K562 (cell line): ENCODE measurements around the gene KCNF1. TPM values are rescaled to one million over a fixed set of nuclear protein-coding genes. Genes with fewer than 3 reads are reported as not detected.

Experiments used
- ATAC-seq: fragments of 200-7000 bp; cut with Tn5 transposase; 3 replicates; pipeline ENCODE4 v1.9.1; 2020; ENCODE audit warnings: moderate library complexity
- BruUV-seq: library from RNA; stranded (reverse); fragments of 400-500 nt; replicated peaks from 2 replicates; lab custom pipeline; 2021; lab: Mats Ljungman, UMichigan
- CTCF ChIA-PET: fragments of 300-600 bp; formaldehyde crosslinking; extraction: SDS; loops from one replicate; lab custom pipeline; 2021; ENCODE audit warnings: low intra/inter-chr PET ratio; lab: Yijun Ruan, JAX
- POLR2A ChIA-PET: fragments of 300-600, 350-650 bp; sonication (Branson Sonifier 250); formaldehyde crosslinking; extraction: SDS; loops from one replicate; lab custom pipeline; 2021; ENCODE audit warnings: antibody characterized with exemption, inconsistent platforms; lab: Yijun Ruan, JAX
- DNase-seq, 4 experiments: peaks; one replicate each; pipeline versions ENCODE4 v3.0.0 to v3.0.0-alpha.2; 2011 to 2018; ENCODE audit warnings: low spot score in 3 of 4, mixed read lengths in 3 of 4; ENCODE audit errors: extremely low read depth in 1 of 4
- FAIRE-seq: peaks from 2 replicates; lab custom pipeline; 2011; peaks lifted over from hg19 to GRCh38; lab: Jason Lieb, UNC
- H2AFZ ChIP-seq: 2 replicates; pipeline ENCODE4 v1.6.0; 2011; ENCODE audit warnings: low read depth, low read length, control low read depth, inconsistent platforms
- H3K27ac ChIP-seq: fragments of 200-600 bp; 3 replicates; pipeline ENCODE4 v1.8.0; 2011; ENCODE audit warnings: low read depth, mild to moderate bottlenecking, control low read depth, inconsistent platforms, low read length, moderate library complexity, mixed read lengths; ENCODE audit errors: extremely low read depth
- H3K27me3 ChIP-seq, 2 experiments: fragments of 300-600 bp in 1 of 2; 2 replicates in 1 of 2; 3 replicates in 1 of 2; pipeline versions ENCODE4 v1.6.0 to v1.8.0; 2011; ENCODE audit warnings: inconsistent platforms in 2 of 2, low read length in 2 of 2, mild to moderate bottlenecking in 1 of 2, mixed read lengths in 1 of 2, moderate library complexity in 1 of 2; ENCODE audit not compliant: control insufficient read depth in 2 of 2, insufficient read depth in 2 of 2
- H3K36me3 ChIP-seq: fragments of 300-600 bp; 3 replicates; pipeline ENCODE4 v1.8.0; 2011; ENCODE audit warnings: mild to moderate bottlenecking, low read length, inconsistent platforms; ENCODE audit not compliant: control insufficient read depth, insufficient read depth
- H3K4me1 ChIP-seq, 2 experiments: fragments of 200-600 bp in 1 of 2; replicated peaks in 1 of 2; 2 replicates in 1 of 2; 3 replicates in 1 of 2; pipeline versions ENCODE4 v1.5.1 to v1.8.0; 2011; ENCODE audit warnings: inconsistent platforms in 2 of 2, low read length in 2 of 2, mild to moderate bottlenecking in 1 of 2, mixed read lengths in 1 of 2, moderate library complexity in 1 of 2; ENCODE audit not compliant: control insufficient read depth in 2 of 2, insufficient read depth in 2 of 2
- H3K4me2 ChIP-seq: 2 replicates; pipeline ENCODE4 v1.6.1; 2011; ENCODE audit warnings: low read length, control low read depth, inconsistent platforms, mixed read lengths; ENCODE audit not compliant: insufficient read depth
- H3K4me3 ChIP-seq: fragments of 200-600 bp; sonication (generic), shearing (Covaris generic); 2 replicates; pipeline ENCODE4 v1.5.1; 2016; ENCODE audit warnings: control low read depth, inconsistent platforms
- H3K79me2 ChIP-seq: fragments of 200-600 bp; 3 replicates; pipeline ENCODE4 v1.8.0; 2011; ENCODE audit warnings: low read length, inconsistent platforms; ENCODE audit not compliant: control insufficient read depth, insufficient read depth
- H3K9ac ChIP-seq, 2 experiments: 2 replicates each; pipeline versions ENCODE4 v1.6.0 to v1.6.1; 2011; ENCODE audit warnings: low read depth in 2 of 2, low read length in 2 of 2, control low read depth in 1 of 2, inconsistent platforms in 1 of 2, mild to moderate bottlenecking in 1 of 2, mixed read lengths in 1 of 2; ENCODE audit not compliant: insufficient read depth in 1 of 2
- H3K9me1 ChIP-seq: one replicate; pipeline ENCODE4 v1.6.0; 2011; ENCODE audit warnings: inconsistent platforms, mild to moderate bottlenecking, low read length, moderate library complexity; ENCODE audit not compliant: control insufficient read depth, insufficient read depth
- H3K9me3 ChIP-seq: replicated peaks from 2 replicates; pipeline ENCODE4 v1.5.1; 2011; ENCODE audit warnings: low read depth, low read length, inconsistent platforms; ENCODE audit not compliant: control insufficient read depth, insufficient read depth
- H4K20me1 ChIP-seq: replicated peaks from 2 replicates; pipeline ENCODE4 v1.6.1; 2011; ENCODE audit warnings: low read length, inconsistent platforms, mixed read lengths; ENCODE audit not compliant: control insufficient read depth, insufficient read depth
- E2F3 ChIP-seq: fragments of 250-450 bp; sonication (Bioruptor Pico); IDR thresholded peaks from 2 replicates; pipeline ENCODE4 v1.4.0; 2020; ENCODE audit warnings: mild to moderate bottlenecking
- MEF2A ChIP-seq: IDR thresholded peaks from 2 replicates; pipeline ENCODE4 v1.6.1; 2011; ENCODE audit warnings: low read depth, mild to moderate bottlenecking, low read length, moderate library complexity; ENCODE audit not compliant: control insufficient read depth
- TEAD4 ChIP-seq, 2 experiments: sonication (generic) in 1 of 2; formaldehyde crosslinking in 1 of 2; IDR thresholded peaks; 2 replicates each; pipeline versions ENCODE4 v1.6.1 to v1.8.0; 2012 to 2022; ENCODE audit warnings: borderline replicate concordance in 1 of 2, inconsistent platforms in 1 of 2, low read length in 1 of 2, mild to moderate bottlenecking in 1 of 2, missing genetic modification reagents in 1 of 2
- WGBS: fragments of 100-300 bp; shearing (Covaris generic); methylation state at CpG from one replicate; pipeline ENCODE4 v1.1.6; 2016; ENCODE audit warnings: low coverage, mixed read lengths; ENCODE audit not compliant: insufficient coverage; ENCODE audit errors: missing lambda C conversion rate; 5-methylcytosine and 5-hydroxymethylcytosine counted together
- in situ Hi-C: fragments of 300-500 bp; cut with MboI; formaldehyde crosslinking; loops from 4 replicates; pipeline ENCODE4 v1.15.0; 2018; ENCODE audit warnings: inconsistent platforms, mixed read lengths
- intact Hi-C: fragments of 100-400 bp; cut with micrococcal nuclease; formaldehyde crosslinking; loops from 2 replicates; pipeline ENCODE4 v1.14.2; 2022
- polyA plus RNA-seq, 8 experiments: library from polyadenylated mRNA; depleted of rRNA in 4 of 8; stranded (reverse) in 5 of 8; unstranded in 3 of 8; fragments of >200 nt; fragmentation: Nextera tagmentation in 2 of 8; fragmentation: Illumina TruSeq in 1 of 8; extraction: Ambion mirVana in 2 of 8; extraction: Trizol in 1 of 8; gene quantifications; 2 replicates each; pipeline versions ENCODE4 v1.2.1 to v1.2.3, GENCODE V29; 2011 to 2014; ENCODE audit warnings: inconsistent platforms in 1 of 8, missing spikeins in 1 of 8
- total RNA-seq, 7 experiments: library from RNA; depleted of rRNA in 6 of 7; stranded (reverse); fragments of >200 nt in 6 of 7; fragmentation: Illumina TruSeq in 2 of 7; extraction: Trizol in 2 of 7; gene quantifications; 2 replicates each; pipeline versions ENCODE4 v1.2.1 to v1.2.3, GENCODE V29; 2011 to 2021; ENCODE audit warnings: low replicate concordance in 1 of 7
- TF ChIP-seq, protein P1 (sequence below): fragments of 450-650 bp; IDR thresholded peaks from 2 replicates; pipeline ENCODE4 v1.6.1; 2017; ENCODE audit warnings: antibody characterized with exemption, mild to moderate bottlenecking
- TF ChIP-seq, protein P2 (sequence below): fragments of 200-400 bp; formaldehyde crosslinking; IDR thresholded peaks from 2 replicates; pipeline ENCODE4 v1.6.1; 2017; ENCODE audit warnings: mild to moderate bottlenecking, low read depth, low read length, moderate library complexity

Gene KCNF1
- total and polyA plus RNA-seq, 9 of the 15 experiments (the other 6 are each of a cell fraction or from before 2014, with no cell fraction given): not detected

DNA sequence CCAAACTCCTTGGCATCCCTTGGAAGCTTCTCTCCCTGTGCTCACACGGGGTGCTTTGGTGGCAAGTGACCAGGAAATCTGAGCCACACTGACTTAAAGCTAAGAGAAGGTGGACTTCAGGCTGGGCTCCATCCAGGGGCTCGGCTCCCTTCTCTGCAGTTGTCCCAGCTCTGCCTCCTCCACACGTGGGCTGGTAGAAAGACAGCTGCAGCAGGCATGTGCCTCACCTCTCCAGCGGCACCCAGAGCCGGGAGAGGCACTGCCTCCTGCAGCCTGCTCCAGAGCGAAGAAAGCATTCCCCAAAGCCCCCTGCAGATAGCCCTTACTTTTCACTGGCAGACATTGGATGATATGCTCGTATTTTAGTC is 11.3 kb downstream of the KCNF1 start:
- Histone ChIP-seq H3K27me3 (peaks cover 27 to 73% of the 10 kb centered on the region in 2 experiments), H3K9me3 (no peaks in the 10 kb centered on the region), H2AFZ (no peak overlapping the region), H3K4me3 (no peak overlapping the region), H3K4me1 (peaks cover 10% of the 10 kb centered on the region in 2 experiments; a peak in 4 of 5 replicates), H3K27ac (no peak overlapping the region), H3K9me1 (peaks cover 8% of the 10 kb centered on the region), H3K36me3 (no peaks in the 10 kb centered on the region), H3K79me2 (no peaks in the 10 kb centered on the region), H3K4me2 (no peak overlapping the region), H4K20me1 (0 out of 2 replicates have a peak, but pooled peaks cover 27% of the 10 kb centered on the region), H3K9ac (no peak overlapping the region)
- TF ChIP-seq E2F3: no peak
- TF ChIP-seq, protein P1, sequence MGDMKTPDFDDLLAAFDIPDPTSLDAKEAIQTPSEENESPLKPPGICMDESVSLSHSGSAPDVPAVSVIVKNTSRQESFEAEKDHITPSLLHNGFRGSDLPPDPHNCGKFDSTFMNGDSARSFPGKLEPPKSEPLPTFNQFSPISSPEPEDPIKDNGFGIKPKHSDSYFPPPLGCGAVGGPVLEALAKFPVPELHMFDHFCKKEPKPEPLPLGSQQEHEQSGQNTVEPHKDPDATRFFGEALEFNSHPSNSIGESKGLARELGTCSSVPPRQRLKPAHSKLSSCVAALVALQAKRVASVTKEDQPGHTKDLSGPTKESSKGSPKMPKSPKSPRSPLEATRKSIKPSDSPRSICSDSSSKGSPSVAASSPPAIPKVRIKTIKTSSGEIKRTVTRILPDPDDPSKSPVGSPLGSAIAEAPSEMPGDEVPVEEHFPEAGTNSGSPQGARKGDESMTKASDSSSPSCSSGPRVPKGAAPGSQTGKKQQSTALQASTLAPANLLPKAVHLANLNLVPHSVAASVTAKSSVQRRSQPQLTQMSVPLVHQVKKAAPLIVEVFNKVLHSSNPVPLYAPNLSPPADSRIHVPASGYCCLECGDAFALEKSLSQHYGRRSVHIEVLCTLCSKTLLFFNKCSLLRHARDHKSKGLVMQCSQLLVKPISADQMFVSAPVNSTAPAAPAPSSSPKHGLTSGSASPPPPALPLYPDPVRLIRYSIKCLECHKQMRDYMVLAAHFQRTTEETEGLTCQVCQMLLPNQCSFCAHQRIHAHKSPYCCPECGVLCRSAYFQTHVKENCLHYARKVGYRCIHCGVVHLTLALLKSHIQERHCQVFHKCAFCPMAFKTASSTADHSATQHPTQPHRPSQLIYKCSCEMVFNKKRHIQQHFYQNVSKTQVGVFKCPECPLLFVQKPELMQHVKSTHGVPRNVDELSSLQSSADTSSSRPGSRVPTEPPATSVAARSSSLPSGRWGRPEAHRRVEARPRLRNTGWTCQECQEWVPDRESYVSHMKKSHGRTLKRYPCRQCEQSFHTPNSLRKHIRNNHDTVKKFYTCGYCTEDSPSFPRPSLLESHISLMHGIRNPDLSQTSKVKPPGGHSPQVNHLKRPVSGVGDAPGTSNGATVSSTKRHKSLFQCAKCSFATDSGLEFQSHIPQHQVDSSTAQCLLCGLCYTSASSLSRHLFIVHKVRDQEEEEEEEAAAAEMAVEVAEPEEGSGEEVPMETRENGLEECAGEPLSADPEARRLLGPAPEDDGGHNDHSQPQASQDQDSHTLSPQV: no peak
- TF ChIP-seq, protein P2, sequence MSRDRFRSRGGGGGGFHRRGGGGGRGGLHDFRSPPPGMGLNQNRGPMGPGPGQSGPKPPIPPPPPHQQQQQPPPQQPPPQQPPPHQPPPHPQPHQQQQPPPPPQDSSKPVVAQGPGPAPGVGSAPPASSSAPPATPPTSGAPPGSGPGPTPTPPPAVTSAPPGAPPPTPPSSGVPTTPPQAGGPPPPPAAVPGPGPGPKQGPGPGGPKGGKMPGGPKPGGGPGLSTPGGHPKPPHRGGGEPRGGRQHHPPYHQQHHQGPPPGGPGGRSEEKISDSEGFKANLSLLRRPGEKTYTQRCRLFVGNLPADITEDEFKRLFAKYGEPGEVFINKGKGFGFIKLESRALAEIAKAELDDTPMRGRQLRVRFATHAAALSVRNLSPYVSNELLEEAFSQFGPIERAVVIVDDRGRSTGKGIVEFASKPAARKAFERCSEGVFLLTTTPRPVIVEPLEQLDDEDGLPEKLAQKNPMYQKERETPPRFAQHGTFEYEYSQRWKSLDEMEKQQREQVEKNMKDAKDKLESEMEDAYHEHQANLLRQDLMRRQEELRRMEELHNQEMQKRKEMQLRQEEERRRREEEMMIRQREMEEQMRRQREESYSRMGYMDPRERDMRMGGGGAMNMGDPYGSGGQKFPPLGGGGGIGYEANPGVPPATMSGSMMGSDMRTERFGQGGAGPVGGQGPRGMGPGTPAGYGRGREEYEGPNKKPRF: no peak
- TF ChIP-seq MEF2A: no peak
- no peak for TF ChIP-seq TEAD4 (IDR thresholded peaks at IDR 0.05; ENCODE audit: low read length)
- TF ChIP-seq TEAD4 (CRISPR knock-in tag; IDR thresholded peaks at IDR 0.05; ENCODE audit: borderline replicate concordance): no peak
- in situ Hi-C loops: no loop called here
- no peak for FAIRE-seq
- BruUV-seq: no TSS peak
- intact Hi-C loops: no loop called here
- WGBS: 2% methylated on average over 6 of the region's 7 CpGs
- no peak for ATAC-seq
- CTCF ChIA-PET: no interaction called here
- POLR2A ChIA-PET: no interaction called here
- no peak for DNase-seq
